ENCODE data around the gene NADK. TPM values are rescaled to one million over a fixed set of nuclear protein-coding genes. Genes with fewer than 3 reads are reported as not detected.
"Not testable (repeated sequence)": the region's sequence is repeated elsewhere in the genome, so short reads cannot be mapped to it uniquely, and the experiment has no call there.

The NADK gene
- total RNA-seq, 1 experiment from 2014 or later, result 36.7 TPM

GRCh38 chr1:1763657-1764621, 14.3 kb downstream of the NADK start:
- DNase-seq (ENCODE audit: low spot score), result peak; percentile 90

DNA sequence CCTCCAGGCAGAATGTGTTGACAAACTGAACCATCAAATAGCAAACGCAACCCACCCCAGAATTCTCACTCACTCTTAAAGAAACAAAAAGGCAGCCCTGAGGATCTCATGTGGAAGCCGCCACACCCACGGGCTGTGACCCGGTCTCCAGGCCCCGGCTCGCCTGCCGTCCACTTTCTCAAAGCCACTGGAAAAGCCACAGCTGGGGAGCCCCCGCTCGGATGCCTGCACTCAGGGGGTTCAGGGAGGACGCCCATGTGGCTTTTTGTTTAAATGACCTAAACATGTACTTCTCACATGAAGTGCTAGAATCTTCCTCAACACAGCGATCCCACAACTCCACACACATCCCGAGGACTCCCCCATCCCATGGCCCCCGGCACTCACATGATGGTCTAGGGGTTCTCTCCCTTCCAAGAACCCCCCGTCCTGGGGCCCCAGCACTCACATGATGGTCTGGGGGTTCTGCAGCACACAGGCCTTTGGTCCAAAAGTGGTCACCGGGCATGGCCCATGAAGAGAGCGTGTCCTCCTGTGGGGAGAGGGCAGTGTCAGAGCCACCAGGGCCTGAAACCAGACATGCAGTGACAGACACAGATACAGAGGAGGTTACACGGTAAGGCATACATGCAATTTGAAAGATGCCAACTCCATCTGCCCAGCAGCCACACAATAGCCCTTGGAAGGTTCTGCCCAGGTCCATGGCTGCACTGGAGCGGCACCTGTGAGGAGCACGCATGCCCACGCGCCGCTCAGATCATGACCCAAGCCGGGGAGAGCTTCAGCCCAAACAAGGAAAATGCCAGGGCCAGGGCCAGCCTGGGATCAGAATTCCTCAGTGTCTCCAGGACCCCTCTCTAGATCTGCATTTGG, 16.5 kb downstream of the NADK start:
- DNase-seq (ENCODE audit: low spot score), result no peak

GRCh38 chr1:1760715-1761114, 17.6 kb downstream of the NADK start:
- DNase-seq (ENCODE audit: low spot score), result no peak

- no peak for DNase-seq (ENCODE audit: low spot score)
Measured at GRCh38 chr1:1760345-1760650, 18.0 kb downstream of the NADK start.

- DNase-seq (ENCODE audit: low spot score), result no peak
Measured at GRCh38 chr1:1759456-1760344, 18.6 kb downstream of the NADK start.

DNA sequence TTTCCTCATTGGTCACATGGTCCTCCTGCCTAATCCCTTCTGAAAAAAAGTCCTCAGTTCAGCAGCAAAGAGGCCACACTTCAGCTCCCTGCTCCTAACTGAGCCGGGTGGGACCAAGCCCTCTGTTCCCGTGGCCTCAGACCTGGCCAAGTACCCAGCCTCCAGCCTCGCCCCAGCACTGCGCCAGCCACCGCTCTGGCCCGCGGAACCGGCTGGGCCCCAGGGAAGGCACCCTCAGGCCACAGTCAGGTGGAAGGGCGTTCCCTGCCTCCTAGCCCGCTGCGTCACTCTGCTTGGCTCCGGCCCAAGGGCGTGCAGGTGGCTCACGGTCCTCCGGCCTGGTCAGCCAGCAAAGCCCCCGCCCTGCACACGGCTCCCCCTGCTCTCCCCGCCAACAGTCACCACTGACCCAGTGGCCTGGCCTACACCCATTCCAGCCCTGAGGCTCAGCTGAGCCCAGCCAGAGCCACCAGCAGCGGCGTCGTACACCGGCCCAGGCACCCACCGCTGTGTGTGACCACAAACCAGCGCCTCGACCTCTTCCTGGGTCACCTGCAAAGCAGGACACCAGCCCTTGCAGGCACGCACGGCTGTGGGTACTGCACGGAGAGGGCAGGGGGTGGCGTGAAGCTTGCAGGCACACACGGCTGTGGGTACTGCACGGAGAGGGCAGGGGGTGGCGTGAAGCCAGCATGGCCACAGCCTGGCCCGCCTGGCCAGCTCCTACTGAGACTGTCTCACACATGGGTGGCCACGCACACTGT, 19.4 kb downstream of the NADK start:
- peak; percentile 66 for DNase-seq (ENCODE audit: low spot score)

DNA sequence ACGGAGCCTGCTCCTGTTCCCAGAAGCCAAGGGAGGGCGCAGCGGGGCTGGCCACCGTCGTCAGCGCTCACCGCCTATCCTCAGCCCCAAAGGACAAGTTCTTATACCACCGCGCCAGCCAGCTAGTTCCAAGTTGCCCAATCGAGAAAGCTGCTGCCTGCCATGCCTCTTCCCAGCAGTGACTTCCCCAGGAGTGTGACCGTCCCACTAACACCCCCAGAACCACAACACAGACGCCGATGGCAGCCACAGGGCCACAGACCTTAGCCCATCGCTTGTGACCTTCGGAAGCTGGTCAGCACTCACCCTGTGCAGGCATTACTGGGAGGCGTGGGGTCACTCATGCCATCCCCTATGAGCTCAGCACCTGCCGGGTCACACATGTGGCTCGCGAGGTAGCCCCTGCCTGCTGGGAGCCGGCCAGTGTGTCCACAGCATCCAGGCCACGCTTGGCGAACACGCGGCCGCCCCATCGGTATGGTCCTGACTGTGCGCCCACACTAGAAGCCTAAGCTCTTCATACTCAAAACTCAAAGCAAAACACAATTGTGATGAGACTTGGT, 20.1 kb downstream of the NADK start:
- DNase-seq (ENCODE audit: low spot score), result peak; percentile 5

DNA sequence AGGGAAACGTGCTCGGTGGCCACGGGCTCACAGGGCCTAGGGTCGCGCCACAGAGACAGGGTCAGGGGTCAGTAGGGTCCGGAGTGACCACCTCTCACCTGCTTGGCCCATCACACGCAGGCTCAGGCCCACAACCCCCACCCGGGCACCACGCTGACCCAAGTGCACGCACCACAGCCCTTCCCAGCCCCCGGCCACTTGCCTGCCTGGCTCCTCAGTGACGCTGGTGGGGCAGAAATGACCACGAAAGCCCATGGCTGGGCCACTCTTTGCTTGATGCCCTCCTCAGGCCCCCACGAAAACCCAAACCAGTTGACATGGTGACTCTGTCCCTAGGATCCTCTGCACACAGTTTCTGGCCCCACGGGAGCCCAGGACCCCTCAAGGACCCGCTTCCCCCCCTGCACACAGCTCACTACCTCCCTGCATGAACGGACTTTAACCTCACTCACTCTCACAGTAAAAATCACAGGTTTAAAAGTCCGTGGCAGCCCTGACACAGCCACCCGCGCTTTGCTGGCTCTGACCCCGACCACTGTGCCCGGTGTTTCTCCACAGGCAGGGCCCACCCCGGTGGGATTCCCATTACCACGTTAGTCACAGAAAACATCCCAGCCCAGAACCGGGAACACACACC, 20.7 kb downstream of the NADK start:
- DNase-seq (ENCODE audit: low spot score), result no peak

GRCh38 chr1:1756661-1757421, 21.4 kb downstream of the NADK start:
- no peak for DNase-seq (ENCODE audit: low spot score)

GRCh38 chr1:1755852-1756251, 22.4 kb downstream of the NADK start:
- DNase-seq (ENCODE audit: low spot score), result no peak

DNA sequence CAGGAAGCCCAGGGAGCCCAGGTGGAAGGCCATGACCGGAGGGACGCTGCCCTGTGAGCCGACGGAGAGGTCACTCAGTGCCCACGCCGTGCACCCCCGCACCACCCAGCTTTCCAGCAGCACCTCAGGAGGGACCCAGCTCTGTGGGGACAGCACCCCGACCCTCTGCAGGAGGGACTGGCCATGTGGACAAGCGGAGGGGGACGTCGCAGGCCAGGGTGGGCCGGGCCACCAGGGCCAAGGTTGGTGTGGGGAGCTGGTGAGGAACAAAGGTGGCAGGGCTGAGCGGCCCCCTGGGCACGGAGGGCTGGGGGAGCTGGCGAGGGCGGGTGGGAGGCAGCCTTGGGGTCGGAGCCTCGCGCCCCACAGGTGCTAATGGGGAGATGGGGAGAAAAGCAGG, 22.8 kb downstream of the NADK start:
- no peak for DNase-seq (ENCODE audit: low spot score)

- no peak for DNase-seq (ENCODE audit: low spot score)
Measured at GRCh38 chr1:1754051-1754815, 24.0 kb downstream of the NADK start.

DNA sequence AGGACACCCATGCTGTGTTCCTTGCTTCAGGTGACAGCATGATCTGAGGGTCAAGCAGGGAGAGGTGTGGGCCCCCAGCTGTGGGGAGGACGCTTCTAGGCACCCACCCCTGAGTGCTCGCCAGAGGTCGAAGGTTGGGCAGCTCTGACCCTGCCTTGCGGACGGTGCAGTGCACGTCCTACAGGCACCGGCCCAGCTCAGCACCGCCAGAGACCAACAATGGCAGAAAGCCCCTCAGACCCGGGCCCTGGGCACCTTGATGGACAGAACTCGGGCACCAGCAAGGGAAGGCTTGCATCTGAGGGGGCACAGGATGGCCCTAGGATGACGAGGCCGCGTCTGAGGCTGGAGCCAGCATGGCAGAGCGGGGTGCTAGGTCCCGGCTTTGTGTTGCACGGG, 24.7 kb downstream of the NADK start:
- no peak for DNase-seq (ENCODE audit: low spot score)

GRCh38 chr1:1752636-1753606, 25.3 kb downstream of the NADK start:
- no peak for DNase-seq (ENCODE audit: low spot score)

GRCh38 chr1:1752190-1752589, 26.1 kb downstream of the NADK start:
- no peak for DNase-seq (ENCODE audit: low spot score)

DNA sequence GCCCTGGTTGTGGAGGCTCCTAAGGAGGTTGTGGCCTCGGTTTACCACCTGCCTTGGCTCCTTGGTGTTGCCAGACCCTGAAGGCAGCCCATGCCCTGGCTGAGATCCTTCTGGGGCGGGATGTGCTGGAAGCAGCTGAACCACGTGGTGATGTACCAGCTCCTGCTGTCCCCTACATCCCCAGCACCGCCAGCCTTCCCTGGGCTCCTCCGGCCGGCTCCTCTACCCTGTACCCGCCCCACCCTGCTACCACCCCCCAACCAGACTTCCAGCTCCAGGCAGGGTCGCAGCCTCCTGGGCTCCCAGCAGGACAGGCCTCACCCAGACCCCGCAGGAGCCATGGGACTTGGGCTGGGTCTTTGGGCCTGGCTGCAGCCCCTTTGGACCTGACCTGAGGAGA, 28.3 kb downstream of the NADK start:
- DNase-seq (ENCODE audit: low spot score), result not testable (repeated sequence)

DNA sequence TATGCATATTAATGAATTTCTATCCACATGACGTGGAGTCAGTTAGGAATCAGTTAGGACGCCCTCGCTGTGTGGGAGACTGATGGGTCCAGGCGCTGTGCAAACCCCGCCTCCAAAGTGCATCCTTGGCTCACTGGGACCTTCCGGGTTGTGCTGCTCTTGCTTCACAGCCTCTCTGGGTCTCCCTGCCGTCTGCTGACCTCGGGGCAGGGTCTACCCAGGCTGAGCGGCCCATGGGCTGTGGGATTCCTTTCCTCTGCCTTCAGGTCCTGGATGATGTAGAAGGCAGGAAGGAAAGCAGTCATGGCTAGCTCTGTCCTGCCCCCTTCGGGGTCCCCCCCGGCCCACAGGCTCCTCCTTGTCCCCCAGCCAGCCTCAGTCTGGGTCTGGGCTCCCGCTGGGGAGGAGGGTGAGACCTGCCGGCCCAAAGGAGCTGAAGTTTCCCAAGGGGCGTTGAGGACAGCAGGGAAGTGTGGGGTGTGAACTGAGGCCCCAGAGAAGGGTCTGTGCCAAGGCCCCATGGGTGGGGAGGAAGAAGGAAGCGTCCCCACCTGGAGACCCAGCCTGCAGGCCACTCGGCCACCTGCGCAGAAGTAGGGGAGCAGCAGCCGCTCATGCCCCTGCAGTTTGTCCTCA, 29.5 kb downstream of the NADK start:
- no peak for DNase-seq (ENCODE audit: low spot score)

Data from H4 (cell line).